Upper lobe of left lung (tissue), 4 donors: ENCODE measurements around the gene TRIP12.

Source experiments
- CTCF ChIP-seq, 6 experiments: fragments of 450-650 bp in 4 of 6; fragments of 200-600 bp in 2 of 6; sonication (generic) in 2 of 6; IDR thresholded peaks; one replicate each; pipeline ENCODE4 v1.5.1; 2016 to 2019; ENCODE audit warnings: antibody characterized with exemption in 6 of 6
- POLR2AphosphoS5 ChIP-seq, 2 donors: sonication (generic); formaldehyde crosslinking; IDR thresholded peaks; one replicate each; pipeline ENCODE4 v1.5.1; 2017; ENCODE audit warnings: antibody characterized with exemption in 2 of 2

DNA sequence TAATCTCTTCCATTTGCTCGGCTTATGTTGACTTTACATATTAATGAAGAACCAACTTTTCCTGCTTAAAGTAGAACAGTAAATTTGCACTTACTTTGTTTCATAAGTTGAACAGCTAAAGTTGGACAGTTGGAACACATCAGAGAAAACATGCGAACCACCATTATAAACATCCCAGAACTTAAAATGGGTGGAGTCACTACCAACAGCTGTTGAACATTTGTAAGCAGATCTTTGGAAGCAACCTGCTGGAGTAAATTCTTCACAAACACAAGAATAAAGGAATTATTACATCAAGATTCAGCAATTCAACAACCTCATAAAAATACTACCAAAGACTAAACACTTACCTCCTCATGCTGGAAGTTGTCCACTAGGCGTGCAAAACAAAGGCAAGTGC, 111.0 kb downstream of the TRIP12 start:
- TF ChIP-seq POLR2AphosphoS5 (IDR thresholded peaks at IDR 0.05) (no peak), CTCF (IDR thresholded peaks at IDR 0.05) (no peak)
